Hindlimb muscle (tissue), 1 donor: ENCODE data around the gene SEPTIN5. TPM values are rescaled to one million over a fixed set of nuclear protein-coding genes. Genes with fewer than 3 reads are reported as not detected.

Experiments used
- DNase-seq: peaks from one replicate; pipeline ENCODE4 v3.0.0-alpha.2; 2013
- polyA plus RNA-seq: library from polyadenylated mRNA; unstranded; fragments of 120-200 nt; gene quantifications from one replicate; pipeline ENCODE4 v1.2.1, GENCODE V29; 2013; ENCODE audit not compliant: insufficient read length

Gene SEPTIN5
- polyA plus RNA-seq, 1 donor: 130 TPM

DNA sequence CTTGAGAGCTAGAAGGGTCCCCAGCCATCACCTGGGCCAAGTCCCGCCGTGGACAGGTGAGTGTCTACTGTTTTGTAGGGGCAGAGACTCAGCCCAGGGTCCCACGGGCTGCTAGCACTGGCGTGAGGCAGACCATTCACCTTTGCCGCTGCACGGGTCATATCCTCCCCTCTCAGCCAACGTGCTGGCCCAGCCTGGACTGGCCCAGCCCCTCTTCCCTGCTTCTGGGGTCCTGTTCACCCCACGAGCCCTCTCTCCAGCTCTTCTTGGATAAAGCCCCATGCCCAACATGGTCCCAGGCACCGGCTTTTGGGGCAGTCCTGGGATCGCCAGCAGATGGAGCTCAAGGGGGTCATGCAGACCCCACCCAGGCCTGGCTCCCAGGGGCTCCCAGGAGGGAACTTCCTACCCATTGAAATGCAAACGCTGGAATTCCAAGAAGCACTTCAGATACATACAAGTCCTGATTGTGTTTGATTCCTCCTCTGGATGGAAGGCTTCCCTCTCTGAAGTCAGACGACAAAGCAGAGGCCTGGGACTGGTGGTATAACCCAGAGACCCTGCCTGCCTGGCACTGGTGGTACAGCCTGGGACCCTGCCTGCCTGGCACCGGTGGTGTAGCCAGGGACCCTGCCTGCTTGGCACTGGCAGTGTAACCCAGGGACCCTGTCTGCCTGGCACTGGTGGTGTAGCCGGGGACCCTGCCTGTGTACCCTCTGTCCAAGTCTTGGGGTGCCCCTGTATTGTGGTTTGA lies 8.9 kb upstream of the SEPTIN5 start:
- DNase-seq: no peak

DNA sequence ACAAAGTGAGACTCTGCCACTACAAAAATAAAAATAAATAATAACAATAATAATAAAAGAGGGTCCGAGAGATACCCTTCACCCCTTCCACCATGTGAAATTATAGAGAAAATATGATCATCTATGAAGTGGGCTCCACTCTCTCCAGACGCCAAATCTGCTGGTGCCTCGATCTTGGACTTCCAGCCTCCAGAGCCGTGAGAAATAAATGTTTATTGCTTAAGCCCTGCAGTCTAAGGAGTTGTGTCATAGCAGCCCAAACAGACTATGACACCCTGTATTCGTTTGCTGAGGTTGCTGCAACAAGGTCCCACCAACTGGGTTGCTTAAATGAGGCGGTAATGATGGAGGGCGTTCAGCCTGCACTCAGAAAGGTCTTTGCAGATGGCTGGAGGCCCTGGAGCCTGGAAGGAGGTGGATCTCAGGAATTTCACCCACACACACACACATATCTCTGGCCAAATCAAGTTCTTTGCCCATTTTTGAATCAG lies 7.6 kb upstream of the SEPTIN5 start:
- no peak for DNase-seq

DNA sequence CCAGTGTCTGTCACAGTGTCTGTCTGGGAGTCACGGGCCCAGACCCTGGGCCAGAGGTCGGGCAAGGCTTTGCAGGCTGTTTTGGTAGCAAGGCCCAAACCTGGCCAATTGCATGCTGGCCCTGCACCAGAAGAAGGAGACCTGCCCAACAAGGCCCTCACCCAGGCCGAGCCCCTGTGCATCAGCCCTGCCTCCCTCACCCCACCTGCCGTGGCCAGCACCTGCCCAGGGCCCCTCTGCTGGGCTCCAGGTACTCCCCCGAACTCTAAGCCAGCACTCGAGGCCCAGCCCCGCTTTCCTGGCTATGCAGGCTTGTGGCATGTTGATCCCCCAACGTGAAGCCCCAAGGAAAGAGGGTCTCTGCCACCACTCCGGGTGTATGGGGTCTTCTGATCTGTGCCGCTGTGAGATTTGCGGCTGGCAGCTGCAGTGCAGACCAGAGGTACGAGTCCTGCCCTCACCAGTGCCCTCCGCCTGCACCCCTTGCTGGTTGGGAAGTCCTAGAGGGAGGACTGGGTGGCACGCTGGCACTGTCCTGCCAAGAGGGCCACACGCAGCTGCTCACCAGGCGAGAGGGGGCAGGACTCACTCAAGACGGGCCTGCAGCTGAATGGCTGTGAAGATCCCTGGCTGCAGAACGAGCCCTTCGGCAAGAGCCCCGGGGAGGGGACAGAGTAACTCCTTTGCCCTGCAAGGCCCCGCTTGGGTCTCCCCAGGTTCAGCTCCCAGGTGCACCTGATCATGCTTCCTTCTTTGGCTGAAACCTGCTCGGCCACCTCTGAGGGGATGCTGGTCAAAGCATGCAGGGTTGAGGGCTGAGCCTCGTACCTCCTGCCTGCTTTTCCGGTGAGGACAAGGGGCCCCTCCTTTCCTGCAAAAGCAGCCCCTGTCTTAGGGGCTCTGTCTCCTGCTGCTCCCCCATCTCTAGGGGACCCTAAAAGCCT lies 6.7 kb upstream of the SEPTIN5 start:
- DNase-seq: no peak

DNA sequence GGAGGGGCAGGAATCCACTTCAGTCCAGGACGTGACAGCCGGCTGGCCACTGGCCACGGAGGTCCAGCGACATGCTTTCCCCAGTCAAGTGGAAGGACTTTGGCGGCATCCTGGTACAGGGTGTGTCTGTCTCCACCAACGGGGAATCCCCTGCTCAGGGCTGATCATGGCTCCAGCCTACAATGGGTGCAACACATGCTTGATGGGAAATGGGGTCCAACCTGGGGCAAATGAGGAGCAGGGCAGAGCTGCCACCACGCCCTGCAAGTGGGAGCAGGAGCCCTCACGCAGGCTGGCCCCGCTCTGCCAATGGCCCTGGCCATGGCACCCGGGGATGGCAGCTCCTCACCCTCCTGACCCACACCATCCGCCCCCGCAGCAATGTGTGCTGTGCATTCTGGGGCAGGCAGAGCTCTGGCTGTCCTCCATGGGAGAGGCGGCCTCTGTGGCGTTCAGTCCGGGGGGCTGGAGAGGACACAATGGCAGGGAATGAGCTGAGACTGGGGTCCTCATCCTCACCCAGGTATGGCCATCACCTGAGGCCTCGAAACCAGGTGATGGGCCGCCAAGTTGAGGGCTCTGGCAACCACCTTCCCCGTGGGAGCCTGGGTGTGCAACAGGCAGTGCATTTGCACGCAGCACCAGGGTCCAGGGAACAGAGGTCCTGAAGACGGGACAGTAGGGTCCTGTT lies 5.8 kb upstream of the SEPTIN5 start:
- no peak for DNase-seq

DNA sequence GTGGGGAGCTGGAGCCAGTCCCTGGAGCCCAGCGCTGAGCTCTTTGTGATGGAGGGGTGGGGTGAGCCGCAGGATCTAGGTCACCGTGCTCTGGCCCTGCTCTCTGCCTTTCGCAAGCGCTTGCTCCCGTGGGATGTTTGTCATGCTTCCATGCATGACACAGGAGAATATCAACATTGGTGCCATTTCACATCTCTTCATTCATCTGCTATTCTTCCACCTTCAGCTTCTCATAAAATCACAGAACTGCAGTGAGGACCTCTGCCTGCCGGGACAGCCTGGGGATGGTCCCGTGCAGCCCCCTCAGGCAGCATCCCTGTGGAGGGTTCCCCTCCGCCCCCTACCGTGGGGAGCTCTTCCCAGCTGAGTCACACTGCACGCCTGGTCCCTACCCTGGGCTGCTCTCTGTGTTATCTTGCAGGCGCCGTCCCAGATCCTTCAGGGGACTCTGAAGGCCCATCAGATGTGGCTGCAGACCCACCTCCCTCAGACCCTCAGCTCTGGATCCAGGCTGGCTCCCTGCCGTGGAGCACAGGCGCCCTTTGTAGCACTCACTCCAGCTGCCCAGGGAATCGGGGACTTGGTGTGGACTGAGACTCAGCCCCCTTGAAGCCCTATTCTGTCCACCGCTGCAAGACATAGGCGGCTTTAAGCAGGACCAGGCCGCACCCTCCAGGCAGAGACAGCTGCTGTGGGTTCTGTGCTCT lies 5.1 kb upstream of the SEPTIN5 start:
- DNase-seq: no peak

DNA sequence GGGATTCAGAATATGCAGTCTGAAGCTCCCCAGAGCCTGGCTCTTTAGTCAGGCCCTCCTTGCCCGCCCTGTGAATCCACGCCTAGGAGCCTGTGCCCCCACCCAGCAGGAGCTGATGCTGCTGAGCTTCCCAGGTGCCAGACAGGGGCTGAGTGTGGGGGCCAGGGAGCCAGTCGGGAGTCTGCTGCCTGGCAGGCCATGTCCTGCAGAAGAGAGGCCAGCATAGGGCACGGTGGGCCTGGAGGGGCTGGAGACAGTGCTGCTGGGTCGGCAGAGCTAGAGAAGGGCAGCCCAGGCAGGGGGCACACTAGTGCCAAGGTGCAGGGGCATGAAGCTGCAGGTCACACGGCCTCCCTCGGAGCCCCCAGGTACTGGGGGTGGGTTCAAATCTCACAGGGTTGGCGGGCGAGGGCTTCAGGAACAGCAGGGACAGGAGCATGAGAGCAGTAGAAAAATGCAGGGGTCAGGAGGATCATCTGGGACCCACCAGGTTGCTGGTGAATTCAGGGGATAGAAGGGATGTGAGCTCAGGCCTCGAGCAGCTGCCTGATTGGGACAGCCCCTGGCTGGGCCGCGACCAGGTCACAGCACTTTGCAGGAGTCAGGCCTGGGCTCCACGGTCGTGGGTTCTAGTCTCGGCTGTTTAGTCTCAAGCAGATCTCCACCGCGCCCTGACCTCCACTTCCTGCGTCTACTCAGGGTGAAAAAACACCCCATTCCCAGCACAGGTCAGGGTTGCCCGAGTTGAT lies 4.1 kb upstream of the SEPTIN5 start:
- no peak for DNase-seq

DNA sequence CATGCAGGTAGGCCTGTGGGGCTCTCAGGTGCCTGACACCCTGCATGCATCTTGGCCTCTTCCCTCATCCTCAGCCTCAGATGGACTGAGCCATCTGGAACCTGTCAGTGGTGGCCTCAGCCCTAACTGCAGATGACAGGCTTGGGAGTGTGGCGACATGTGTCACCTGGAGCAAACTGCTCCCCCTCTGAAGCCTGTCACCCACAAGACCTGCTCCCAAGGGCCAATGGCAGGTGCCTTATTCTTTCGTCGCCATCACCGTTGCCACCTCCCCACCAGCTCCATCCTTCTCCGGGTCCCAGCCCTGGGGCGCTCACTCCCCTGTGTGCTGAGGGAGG lies 3.6 kb upstream of the SEPTIN5 start:
- DNase-seq: no peak

DNA sequence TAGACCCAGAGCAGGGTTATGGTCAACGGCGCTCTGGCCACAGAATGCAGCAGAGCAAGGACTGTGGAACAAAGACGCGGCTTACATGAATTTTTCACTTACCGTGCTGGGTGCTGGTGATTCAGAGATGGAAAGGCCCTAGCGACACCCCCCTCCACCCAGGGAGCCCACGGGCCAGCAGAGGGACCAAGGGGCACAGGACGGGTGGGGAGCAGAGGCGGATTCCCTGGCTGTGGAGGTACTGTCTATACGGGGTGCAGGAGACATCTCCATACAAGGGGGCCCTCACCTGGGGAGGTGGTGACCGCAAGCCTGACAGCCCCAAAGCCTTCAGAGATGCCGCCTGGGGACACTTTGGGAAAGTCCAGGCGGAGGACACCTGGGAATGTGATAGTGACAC lies 1.1 kb upstream of the SEPTIN5 start:
- DNase-seq: no peak

DNA sequence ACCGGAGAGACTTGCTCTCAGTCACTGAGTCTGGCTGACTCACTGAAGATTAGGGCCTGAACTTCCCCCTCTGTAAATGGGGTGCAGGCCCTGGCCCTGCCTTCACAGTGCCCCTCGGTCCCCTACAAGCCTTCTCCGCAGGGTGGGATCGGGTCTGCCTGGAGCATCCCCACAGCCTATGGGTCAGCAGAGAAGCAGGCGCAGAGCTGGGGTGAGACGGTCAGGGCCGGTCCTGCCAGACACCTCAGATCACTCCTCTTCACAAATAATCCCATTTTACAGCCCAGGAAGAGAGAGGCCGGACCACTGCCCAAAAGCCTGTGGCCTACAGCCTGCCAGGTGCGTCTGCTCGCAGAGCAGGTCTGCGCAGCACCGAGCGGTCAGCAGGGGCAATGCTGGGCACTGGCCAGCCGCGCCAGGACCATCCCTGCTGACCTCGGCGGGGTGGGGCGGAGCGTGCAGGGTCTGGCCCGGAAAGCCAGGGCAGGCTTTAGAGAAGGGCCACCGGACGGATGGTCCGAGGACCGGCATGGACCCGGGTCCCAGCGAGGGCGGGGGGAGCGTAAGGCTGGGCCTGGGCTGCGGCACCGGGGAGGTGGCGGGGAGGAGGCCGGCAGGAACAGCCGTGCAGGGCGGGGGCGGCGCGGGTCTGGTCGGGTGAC lies 522 bp upstream of the SEPTIN5 start:
- no peak for DNase-seq

DNA sequence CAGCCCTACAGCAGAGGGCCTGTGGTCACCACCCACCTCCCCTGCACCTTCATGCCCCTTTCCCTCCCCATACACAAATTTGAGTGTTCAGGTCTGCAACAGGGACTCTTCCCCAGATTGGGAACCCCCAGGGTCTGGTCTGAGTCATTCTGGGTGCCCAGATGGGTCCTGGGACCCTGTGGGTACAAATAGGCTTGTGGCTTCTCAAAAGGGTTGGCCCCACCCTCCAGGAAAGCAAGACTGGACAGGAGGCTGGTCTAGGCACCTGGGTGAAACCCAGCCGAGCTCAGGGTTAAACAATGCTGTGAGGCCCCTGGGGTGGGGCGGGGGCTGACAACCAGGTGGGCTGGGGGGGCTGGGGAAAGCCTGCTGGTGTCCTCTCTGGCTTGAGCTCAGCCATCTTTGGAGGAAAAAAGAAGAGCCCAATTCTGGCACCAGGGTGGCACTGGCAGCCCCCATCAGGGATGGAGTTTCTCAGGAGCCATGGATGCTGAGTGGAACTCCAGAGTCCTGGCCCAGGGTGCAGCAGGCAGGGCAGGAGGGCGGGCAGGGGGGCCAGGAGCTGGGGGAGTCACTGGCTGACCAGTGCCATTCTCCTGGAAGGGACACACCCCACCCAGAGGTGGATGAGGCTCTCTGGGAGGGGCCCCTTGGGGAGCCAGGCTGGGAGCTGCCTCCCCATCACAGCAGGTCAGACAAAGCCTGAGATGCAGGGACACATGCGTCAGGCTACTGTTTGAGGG lies 1.1 kb downstream of the SEPTIN5 start:
- DNase-seq: no peak

DNA sequence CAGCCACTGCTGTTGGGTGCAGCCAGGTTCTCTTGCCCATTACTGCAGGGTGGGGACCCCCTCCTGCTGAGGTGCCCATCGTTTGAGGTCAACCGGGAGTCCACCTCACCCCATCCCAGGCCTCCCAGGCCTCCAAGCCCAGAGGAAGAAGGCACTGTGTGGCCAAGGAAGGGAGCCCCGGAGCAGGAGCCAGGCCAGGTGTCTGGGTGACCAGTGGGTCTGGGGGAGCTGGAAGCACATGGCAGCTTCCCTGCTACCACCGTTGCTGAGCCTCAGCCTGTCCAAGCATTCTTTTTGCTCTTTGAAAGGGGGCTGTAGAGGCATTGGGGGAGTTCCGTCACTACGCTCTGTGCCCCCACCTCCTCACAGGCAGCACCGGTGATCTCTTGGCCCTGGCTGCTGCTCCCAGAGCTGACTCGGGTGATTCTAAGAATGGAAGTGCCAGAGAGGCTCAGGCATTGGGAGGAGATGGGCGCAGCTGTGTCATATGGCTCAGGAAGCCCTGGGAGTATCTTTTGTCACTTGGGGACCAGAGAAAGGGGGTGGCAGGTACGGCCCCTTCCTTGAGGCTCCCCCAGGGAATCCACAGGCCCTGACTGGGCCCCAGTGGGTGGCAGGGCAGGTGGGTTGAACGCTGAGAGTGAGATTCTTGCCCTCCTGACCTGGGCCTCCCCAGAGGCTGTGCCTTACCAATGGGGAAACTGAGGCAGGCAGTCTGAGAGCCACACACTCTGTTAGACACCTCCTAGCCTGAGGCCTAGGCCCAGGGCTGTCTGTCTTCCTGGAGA lies 1.9 kb downstream of the SEPTIN5 start:
- no peak for DNase-seq

DNA sequence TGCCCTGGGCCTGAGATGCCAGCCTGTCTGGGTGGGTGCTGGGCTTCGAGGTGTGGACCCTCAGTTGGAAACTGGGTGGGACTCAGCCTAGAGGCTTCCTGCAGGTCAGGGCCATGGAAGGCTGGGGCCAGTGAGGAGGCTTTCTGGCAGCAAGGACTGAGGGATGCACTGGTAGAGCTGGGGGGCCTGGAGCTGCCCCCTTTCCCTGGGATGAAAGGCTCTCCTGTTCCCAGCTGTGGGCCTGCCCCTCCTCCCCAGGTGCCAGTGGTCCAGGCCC lies 2.5 kb downstream of the SEPTIN5 start:
- no peak for DNase-seq

DNA sequence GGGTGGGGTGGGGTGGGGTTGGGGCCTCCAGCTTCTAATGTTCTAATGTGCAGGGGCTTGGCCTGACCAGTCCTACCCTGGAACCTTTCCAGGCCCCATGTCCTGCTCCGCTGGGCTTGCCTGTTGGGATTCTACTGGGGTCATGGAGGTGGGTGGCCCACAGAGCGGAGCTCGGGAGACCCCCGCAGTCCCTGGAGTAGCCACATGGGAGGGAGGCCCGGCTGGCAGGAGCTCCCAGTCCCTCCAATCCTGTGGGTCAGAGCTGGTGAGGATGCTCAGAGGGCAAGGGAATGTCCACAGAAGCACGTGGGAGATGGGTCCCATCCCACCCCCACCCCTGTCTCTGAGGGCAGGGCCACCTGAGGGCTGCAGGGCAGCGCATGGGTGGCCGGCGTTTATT lies 2.9 kb downstream of the SEPTIN5 start:
- no peak for DNase-seq

DNA sequence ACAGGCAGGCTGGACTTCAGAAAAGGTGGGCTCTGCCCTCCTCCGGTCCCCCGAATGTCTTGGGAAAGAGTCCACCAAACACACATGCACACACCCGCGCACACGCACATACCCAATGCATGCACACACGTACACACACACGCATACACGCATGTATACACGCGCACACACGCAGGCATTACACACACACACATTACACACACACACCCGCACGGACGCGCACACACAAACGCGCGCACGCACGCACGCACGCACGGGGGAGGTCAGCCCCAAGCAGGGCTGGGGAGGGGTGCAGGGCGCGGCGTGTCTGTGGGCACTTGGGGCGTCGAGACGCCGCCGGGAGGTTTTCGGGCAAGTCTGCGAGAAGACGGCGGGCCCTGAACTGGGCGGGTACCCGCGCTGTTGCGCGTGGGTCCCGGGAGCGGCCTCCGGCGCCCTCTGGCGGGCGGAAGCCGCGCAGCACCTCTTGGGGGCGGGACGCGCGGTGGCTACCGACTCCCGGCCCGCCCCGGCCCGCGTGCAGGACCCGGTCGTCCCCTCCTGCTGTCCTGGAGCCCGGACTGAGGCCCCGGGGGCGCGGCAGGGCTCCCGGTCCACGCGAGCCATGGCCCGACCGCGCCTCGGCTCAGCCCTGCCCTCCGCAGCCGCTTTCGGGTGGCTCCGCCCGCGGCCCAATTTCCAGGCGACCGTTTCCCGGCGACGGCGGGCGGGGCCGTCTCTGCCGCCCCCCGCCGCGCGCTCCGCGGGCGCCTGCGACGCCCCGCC lies 3.6 kb downstream of the SEPTIN5 start:
- DNase-seq: peak; percentile 88

DNA sequence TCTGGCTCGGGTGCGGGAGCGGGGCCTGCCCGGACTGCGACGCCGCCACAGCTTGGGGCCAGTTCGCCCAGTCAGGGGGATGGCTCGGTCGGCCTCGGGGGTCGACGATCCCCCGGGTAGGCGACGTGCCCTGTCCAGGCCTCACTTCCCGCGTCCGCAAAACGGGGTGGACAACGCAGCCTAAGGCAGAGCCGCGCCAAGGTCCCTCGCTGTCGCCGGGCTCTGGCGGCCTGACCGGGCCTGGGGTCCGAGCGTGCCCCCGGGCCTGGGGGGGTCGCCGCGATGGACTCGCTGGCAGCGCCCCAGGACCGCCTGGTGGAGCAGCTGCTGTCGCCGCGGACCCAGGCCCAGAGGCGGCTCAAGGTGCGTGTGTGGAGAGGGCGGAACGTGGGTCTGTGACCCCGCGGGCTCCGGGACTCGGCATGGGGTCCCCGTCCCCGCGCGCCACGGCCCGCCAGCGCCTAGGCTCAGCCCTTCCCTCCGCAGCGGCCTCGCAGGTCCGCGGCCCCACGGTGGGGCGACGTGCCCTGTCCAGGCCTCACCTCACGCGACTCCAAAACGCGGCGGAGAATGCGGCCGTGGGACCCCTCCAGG lies 4.2 kb downstream of the SEPTIN5 start:
- DNase-seq: no peak

DNA sequence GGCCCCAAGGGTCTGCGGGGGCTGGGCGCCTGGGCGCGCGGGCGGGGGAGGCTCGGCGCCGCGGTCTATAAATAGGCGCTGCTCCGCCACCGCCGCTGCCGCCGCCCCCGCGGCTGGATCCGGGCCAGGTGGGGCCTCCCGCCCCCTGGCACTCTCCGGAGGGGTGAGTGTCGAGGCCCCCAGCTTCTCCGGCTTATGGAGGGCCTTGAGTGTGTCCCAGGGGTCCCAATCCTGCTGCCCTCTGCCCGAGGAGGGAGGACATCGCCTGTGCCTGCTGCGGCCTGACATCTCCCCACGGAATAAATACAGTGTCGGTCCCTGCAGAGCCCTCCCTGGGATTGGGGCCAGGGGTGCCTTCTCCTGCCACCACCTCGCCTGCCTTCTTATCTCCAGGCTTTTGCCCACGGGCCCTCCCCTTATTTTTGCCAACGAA lies 4.8 kb downstream of the SEPTIN5 start:
- no peak for DNase-seq

DNA sequence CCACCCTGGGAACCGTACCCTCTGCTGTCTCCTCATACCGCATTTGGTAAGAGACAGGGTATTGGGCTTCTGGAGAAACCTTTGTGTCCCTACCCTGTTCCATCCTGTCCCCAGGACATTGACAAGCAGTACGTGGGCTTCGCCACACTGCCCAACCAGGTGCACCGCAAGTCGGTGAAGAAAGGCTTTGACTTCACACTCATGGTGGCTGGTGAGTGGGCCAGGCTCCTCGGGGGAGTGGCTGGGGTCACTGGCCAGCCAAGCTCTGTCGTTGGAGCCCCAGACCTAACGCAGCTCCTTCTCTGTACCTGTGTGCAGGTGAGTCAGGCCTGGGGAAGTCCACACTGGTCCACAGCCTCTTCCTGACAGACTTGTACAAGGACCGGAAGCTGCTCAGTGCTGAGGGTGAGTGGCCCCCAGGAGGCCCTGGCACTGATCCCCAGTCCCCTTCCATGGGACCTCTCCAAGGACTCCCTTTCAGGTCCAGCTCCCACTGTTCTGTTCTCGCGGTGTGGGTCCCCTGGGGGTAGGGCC lies 5.3 kb downstream of the SEPTIN5 start:
- DNase-seq: no peak

DNA sequence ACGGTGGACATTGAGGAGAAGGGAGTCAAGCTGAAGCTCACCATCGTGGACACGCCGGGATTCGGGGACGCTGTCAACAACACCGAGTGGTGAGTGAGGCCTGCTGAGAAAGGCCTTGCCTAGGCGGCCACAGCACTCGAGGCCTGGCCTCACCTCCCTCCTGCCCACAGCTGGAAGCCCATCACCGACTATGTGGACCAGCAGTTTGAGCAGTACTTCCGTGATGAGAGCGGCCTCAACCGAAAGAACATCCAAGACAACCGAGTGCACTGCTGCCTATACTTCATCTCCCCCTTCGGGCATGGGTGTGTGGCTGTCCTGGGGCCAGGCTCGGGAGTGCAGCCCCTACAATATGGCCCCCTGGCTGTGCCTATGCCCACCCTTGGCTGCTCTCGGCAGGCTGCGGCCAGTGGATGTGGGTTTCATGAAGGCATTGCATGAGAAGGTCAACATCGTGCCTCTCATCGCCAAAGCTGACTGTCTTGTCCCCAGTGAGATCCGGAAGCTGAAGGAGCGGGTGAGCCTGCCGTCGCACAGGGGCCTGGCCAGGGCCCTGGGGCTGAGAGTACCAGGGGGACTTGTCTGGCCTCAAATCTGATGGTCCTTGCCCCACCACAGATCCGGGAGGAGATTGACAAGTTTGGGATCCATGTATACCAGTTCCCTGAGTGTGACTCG lies 6.0 kb downstream of the SEPTIN5 start:
- DNase-seq: no peak
